ENCODE data around the gene MRPL32. TPM values are rescaled to one million over a fixed set of nuclear protein-coding genes. Genes with fewer than 3 reads are reported as not detected.

MRPL32 gene
- polyA plus RNA-seq, 1 donor from 2014 or later = 44.2 TPM

DNA sequence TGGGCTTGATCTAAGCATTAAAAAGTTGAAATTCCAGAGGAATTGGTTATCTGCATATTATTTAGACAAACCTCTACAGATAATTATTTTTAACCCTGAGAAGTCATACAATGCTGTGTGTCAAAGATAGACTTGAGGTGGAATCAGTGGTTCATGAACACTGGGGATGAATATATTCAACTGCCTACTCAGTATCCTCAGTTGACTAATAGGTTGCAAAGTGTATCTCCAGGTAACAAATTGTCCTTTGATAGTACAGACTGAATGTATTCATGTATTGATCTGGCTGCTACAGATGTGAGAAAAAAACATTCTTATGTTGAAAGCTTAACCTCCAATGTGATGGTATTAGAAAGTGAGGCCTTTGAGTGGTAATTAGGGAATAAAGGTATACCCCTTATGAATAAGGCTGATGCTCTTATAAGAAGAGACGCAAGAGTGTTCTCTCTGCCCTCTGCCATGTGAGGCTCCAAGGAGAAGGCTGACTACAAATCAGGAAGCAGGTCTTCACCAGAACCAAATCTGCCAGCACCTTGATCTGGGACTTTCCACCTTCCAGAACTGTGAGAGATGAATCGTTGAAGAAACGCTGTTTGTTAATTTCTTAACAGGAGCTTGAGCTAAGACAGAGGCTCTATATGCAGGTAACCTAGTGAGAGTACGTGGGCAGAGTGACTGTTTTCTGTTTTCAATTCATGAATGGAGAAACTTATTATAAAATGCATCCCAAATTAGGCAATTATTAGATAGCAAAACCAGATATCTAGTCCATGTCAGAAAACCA is 7.5 kb downstream of the MRPL32 start:
- H3K36me3 Mint-ChIP-seq = peaks cover 2% of the 10 kb centered on the region
- H3K4me1 Mint-ChIP-seq = peaks cover 0 to 14% (median 7%) of the 10 kb centered on the region in 3 donors
- H3K4me3 Mint-ChIP-seq = no peak overlapping the region
- H3K27me3 Mint-ChIP-seq = no peaks in the 10 kb centered on the region
- no peaks in the 10 kb centered on the region for H3K9me3 Mint-ChIP-seq
- H3K27ac Mint-ChIP-seq = peak overlapping the region in 1 of 3 donors; percentile 85

DNA sequence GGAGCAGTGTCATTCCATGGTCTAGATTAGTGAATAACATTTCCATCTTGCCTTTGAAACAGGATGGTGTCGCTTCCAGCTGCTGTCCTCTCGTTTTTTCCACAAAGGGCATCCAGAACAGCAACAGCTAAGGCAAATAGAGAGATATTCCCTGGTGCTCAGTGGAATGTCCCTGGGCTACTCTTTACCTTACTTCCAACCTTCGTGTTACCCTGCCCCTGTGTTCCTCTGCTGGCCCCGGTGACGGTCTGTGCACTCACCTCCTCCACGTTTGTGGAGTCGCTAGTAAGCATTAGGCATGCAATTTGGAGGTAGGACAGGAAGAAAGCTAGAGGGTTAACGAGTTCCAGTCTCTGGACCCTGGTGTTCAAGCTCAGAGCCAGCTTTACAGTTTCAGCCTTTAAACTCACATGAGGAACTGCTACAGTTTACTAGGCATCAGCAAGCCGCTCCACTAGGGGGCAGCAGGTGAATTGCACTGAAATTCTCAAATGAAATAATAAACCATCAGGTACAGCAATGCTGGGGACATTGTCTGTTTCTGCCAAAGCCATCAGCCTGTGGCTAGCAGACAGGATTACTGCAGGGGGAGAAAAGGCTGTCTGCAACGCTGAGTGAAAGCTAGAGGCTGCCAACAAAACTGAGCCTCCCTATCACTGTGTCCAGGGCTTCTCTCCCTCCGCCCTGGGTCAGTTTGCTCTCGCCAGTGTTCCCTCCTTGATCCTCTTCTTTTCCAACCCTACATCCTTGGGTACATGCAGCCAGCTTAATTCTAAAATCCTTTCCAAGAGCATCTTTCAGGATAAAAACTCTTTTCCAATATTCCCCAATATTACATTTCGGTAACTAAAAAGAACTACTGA is 9.0 kb downstream of the MRPL32 start:
- Mint-ChIP-seq H3K4me1 (peaks cover 0 to 9% (median 4%) of the 10 kb centered on the region in 3 donors), H3K27me3 (no peaks in the 10 kb centered on the region), H3K4me3 (no peak overlapping the region), H3K36me3 (peaks cover 2% of the 10 kb centered on the region), H3K27ac (peak overlapping the region in 1 of 3 donors; percentile 60), H3K9me3 (no peaks in the 10 kb centered on the region)

DNA sequence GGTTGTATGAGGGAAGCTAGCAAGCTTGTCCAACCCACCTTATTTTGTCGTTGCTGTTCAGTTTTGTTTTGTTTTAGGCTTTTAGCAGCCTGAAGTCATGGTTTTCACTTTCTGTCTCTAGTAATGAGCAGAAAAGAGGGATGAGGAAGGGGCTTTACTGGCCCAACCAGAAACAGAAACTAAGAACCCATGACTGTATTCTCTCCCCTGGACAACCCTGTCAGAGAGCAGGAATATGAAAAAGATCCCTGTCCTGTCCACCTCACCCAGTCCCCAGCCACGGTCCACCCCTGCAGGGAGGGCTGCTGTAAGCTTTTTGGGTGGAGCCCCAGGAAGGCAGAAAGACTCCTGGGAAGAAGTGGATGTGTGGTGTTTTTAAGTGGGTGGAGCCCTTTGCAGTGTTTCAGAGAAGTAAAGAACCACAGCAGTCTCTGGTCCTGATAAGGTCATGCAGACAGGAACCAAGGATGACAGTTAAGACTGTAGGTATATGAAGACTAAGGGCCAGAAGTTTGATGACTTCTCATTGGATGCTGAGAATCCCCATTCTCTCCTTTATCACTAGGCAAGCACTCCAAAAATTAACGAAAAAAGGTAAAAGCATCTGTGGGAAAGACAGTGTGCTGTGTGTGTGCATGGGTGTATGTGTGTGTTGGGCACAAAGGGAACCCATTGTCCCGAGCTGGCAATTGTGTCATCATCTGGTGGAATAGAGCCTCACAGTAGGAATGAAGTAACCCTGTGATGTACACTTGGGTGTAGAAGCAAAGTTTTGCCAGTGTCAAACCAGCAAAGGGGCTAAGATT is 13.8 kb downstream of the MRPL32 start:
- Mint-ChIP-seq H3K9me3 (no peaks in the 10 kb centered on the region), H3K4me3 (peak overlapping the region in 1 of 4 donors; percentile 55), H3K27ac (no peak overlapping the region)

DNA sequence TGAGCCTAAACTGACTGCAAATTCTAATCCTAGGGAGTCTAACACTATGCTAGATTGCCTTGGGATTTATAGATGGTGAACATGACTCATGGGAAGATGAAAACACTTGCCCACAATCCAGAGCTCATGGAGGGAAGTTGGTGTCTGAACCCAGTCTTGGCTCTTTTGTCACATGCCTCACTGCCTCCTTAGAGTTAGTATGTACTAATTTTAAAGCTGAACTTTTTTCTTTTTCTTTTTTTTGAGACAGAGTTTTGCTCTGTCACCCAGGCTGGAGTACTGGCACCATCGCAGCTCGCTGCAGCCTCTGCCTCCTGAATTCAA is 14.4 kb downstream of the MRPL32 start:
- Mint-ChIP-seq H3K27ac (no peak overlapping the region), H3K4me3 (no peak overlapping the region), H3K4me1 (peaks cover 0 to 6% (median 0%) of the 10 kb centered on the region in 3 donors), H3K9me3 (no peaks in the 10 kb centered on the region), H3K36me3 (peaks cover 2% of the 10 kb centered on the region), H3K27me3 (no peaks in the 10 kb centered on the region)

More for the DNA sequence above, 13.8 kb downstream of the MRPL32 start:
- Mint-ChIP-seq H3K27me3 (no peaks in the 10 kb centered on the region), H3K36me3 (peaks cover 2% of the 10 kb centered on the region), H3K4me1 (peaks cover 0 to 6% (median 0%) of the 10 kb centered on the region in 3 donors)

DNA sequence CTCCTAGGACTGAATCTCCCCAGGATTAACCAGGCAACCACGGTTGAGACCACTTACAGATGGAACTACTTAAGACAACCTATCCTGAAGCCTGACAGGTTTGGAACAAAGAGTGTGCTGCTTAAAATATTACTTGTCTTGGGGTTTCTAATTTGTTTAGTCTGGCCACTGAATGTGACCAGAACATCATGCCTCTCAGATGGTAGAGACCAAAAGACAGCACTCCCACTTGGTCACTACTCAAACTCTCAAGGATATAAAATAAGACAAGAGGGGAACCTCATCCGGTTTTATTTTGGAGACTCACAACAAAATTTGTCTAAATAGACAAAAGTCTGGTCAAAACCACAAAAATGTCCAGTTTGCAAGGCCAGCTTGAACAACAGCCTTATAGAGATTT is 15.3 kb downstream of the MRPL32 start:
- no peak overlapping the region for H3K27ac Mint-ChIP-seq
- peaks cover 0 to 6% (median 0%) of the 10 kb centered on the region in 3 donors for H3K4me1 Mint-ChIP-seq
- H3K4me3 Mint-ChIP-seq = no peak overlapping the region
- no peaks in the 10 kb centered on the region for H3K9me3 Mint-ChIP-seq
- peaks cover 3% of the 10 kb centered on the region for H3K27me3 Mint-ChIP-seq
- H3K36me3 Mint-ChIP-seq = peaks cover 2% of the 10 kb centered on the region

DNA sequence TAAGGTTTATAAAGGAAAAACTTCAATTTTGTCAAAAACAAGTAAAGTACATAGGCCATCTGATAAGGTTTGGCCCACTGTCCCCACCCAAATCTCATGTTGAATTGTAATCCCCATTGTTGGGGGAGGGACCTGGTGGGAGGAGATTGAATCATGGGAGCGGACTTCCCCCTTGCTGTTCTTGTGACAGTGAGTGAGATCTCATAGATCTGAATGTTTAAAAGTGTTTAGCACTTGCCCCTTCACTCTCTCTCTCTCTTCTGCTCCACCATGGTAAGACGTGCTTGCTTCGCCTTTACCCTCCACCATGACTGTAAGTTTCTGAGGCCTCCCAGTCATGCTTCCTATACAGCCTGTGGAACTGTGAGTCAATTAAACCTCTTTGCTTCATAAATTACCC is 18.2 kb downstream of the MRPL32 start:
- Mint-ChIP-seq H3K4me3 (no peak overlapping the region), H3K4me1 (peaks cover 0 to 6% (median 0%) of the 10 kb centered on the region in 3 donors), H3K27ac (no peak overlapping the region), H3K36me3 (no peaks in the 10 kb centered on the region), H3K27me3 (peaks cover 3% of the 10 kb centered on the region), H3K9me3 (peaks cover 0 to 6% (median 0%) of the 10 kb centered on the region in 3 donors)

DNA sequence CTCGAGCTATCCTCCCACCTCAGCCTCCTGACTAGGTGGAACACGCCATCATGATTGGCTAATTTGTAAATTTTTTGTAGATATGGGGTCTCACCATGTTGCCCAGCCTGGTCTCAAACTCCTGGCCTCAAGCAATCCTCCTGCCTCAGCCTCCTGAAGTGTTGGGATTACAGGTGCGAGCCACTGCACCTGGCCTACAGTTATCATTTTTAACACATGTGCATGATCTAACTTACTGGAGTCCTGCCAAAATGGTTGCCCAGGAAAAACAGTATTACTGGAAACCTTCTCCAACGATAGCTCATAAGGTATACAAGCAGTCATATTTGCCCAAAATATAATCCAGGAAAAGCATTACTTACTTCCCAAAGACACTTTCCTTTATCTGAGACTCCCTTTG is 20.2 kb downstream of the MRPL32 start:
- no peak overlapping the region for H3K4me3 Mint-ChIP-seq
- no peaks in the 10 kb centered on the region for H3K4me1 Mint-ChIP-seq
- peaks cover 3 to 9% (median 4%) of the 10 kb centered on the region in 3 donors for H3K9me3 Mint-ChIP-seq
- no peaks in the 10 kb centered on the region for H3K36me3 Mint-ChIP-seq
- no peak overlapping the region for H3K27ac Mint-ChIP-seq
- H3K27me3 Mint-ChIP-seq = peaks cover 3% of the 10 kb centered on the region

DNA sequence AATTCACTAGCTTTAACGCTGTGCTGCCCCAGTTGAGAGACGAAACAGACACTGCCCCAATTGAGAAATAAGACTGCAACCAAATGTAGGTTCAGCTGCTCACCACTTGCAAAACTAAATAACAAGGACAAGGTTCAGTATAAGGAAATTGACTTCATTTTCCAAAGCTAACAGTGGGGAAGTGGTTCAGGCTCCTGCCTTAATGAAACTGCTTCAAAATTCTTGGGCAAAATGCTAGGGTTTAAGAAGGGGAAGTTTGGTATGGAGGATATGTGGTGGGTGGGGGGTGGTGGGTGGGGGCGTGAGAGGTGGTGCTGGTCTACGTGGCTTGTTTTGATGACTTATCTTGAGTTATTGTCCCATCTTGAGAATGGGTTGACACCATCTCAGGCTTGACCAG is 21.8 kb downstream of the MRPL32 start:
- peaks cover 3% of the 10 kb centered on the region for H3K27me3 Mint-ChIP-seq
- no peak overlapping the region for H3K27ac Mint-ChIP-seq
- H3K4me1 Mint-ChIP-seq = no peaks in the 10 kb centered on the region
- H3K36me3 Mint-ChIP-seq = no peaks in the 10 kb centered on the region
- peaks cover 3 to 9% (median 4%) of the 10 kb centered on the region in 3 donors for H3K9me3 Mint-ChIP-seq
- no peak overlapping the region for H3K4me3 Mint-ChIP-seq

DNA sequence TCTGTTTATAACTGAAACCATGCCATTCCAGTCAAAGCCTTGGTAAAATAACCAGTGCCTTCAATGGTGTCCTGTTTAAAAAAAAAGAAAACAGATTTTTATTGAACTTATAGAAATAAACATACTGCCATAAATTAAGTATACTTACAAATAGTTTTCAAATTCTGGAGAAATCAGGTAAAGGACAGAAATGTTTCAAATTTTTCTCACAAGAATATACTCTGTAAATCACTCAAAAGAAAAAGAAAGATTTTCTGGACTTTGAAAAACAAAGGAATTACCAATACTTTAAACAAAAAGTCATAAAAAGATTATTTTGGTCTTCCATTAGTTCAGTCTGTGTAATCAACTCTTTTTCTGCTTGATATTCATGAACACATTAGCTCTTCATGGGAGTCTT is 23.9 kb downstream of the MRPL32 start:
- H3K9me3 Mint-ChIP-seq = peaks cover 4 to 9% (median 5%) of the 10 kb centered on the region in 3 donors
- no peak overlapping the region for H3K27ac Mint-ChIP-seq
- H3K4me3 Mint-ChIP-seq = peak overlapping the region in 1 of 4 donors; percentile 17
- peaks cover 11% of the 10 kb centered on the region for H3K27me3 Mint-ChIP-seq
- H3K4me1 Mint-ChIP-seq = no peaks in the 10 kb centered on the region
- H3K36me3 Mint-ChIP-seq = no peaks in the 10 kb centered on the region

DNA sequence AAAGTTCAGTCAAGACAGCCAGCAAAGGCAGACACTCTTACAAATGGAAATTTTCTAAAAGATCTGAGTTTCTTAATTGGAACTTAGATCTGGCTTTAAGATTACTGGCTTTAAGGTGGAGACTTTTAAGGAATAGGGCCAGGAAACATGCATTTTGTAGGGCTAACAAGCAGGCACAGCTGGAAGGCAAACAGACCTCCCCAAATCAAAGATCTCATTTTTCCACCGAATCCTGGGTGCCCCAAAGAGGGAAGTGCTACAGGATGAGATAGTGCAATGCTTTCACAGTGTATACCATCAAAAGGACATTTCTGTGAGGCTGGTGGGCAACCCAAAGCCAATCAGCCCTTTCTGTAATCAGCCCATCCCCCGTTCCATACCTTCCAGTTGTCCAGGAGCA is 27.4 kb downstream of the MRPL32 start:
- H3K4me3 Mint-ChIP-seq = no peak overlapping the region
- H3K4me1 Mint-ChIP-seq = no peaks in the 10 kb centered on the region
- H3K27me3 Mint-ChIP-seq = peaks cover 8% of the 10 kb centered on the region
- peaks cover 4 to 9% (median 5%) of the 10 kb centered on the region in 3 donors for H3K9me3 Mint-ChIP-seq
- no peaks in the 10 kb centered on the region for H3K36me3 Mint-ChIP-seq
- H3K27ac Mint-ChIP-seq = no peak overlapping the region

DNA sequence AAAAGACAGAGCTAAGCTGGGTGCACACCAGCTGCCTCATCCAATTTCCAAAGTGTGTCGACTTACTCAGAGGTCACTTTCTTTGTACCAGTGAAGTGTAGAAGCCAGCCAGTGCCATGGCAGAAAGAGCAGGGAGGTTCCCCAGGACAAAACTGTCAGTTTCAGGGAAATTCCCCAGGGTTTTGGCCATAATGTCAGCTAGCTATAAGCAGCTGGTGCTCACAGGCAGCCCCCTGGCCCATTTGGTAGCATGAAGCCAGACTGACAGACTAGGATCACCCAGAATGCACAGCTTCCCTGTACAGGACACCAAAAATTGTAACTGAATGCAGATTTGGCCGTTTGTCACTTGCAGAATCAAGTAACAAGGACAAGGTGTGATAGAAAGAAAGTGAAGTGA is 28.6 kb downstream of the MRPL32 start:
- Mint-ChIP-seq H3K36me3 (no peaks in the 10 kb centered on the region), H3K27ac (no peak overlapping the region), H3K4me1 (no peaks in the 10 kb centered on the region), H3K4me3 (no peak overlapping the region), H3K27me3 (peaks cover 8% of the 10 kb centered on the region), H3K9me3 (peaks cover 3 to 5% (median 4%) of the 10 kb centered on the region in 3 donors)

DNA sequence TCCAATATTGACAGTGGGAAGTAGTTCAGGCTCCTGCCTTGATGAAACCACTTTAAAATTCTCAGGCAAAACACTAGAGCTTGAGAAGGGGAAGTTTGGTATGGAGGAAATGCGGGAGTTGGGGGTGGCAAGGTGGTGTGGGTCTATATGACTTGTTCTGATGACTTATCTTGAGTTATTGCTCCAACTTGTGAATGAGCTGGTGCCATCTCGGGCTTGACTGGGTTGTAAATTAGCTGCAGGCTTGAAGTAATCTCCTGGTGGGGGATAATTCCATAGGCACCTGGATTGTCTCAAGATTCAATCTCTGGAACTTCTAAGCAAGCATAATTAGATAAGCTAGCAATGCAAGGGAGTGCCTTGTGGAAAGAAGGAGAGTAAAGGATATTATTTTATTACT is 29.0 kb downstream of the MRPL32 start:
- H3K27me3 Mint-ChIP-seq = peaks cover 8% of the 10 kb centered on the region
- H3K9me3 Mint-ChIP-seq = peaks cover 3 to 5% (median 4%) of the 10 kb centered on the region in 3 donors
- H3K36me3 Mint-ChIP-seq = no peaks in the 10 kb centered on the region
- no peak overlapping the region for H3K27ac Mint-ChIP-seq
- H3K4me1 Mint-ChIP-seq = no peaks in the 10 kb centered on the region
- no peak overlapping the region for H3K4me3 Mint-ChIP-seq

DNA sequence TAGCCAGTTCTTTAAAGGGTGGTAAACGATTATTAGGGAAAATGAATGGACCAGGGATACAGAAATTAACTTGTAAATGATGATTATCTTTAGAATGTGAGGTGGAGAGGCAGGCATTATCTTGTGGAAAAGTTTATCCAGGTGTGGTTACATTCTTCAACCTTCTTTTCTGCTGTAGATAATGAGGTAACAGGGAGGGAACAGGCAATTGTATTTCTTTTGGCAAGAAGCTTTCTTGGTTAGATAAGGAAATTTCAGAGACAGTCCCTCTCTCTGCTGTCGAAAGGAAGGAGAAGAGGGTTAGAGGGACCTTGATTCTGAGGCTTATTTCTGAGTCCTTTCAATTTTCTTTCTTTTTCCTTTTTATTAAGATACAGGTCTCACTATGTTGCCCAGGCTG is 32.1 kb downstream of the MRPL32 start:
- Mint-ChIP-seq H3K27ac (no peak overlapping the region), H3K36me3 (no peaks in the 10 kb centered on the region), H3K4me3 (no peak overlapping the region), H3K9me3 (peaks cover 0 to under 1% (median 0%) of the 10 kb centered on the region in 3 donors), H3K27me3 (peaks cover 7% of the 10 kb centered on the region), H3K4me1 (no peaks in the 10 kb centered on the region)

DNA sequence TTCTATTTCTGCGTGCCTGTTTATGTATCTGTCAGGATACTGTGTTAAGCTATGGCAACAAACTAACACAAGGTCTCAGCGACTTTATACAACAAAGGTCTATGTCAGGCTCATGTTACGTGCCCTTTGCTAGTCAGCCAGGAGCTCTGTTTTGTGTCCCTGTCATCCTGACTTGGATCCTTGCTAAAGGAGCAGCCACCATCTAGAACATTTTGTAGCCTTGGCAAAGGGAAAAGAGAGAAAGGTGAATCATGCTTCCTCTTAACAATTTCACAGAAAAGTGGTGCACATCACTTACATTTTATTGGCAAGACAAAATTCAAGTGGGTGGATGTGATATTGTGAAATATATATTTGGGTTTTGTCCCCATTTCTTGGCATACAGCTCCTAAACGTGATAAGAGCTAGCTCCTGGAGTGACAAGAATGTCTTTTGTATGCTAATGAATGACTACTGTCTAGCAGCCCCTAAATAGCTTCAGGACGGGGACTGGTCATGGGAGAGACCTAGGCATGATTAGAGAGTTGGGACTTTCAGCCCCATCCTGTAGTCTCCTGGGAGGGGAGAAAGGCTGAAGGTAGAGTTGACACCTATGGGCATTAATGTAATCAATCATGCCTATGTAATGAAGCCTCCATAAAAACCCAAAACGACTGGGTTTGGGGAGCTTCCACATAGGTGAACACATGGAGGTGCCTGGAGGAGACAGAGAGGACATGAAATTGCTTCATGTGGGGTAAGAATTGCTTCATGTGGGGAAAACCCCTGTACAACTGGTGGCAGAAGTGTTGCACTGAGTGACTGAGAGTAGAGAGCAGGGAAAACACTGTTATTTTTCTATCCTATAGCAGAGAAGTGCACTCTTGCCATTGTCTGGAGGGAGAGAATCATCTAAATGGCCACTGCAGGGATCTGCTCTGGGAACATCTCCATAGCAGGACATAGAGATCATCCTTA is 33.0 kb downstream of the MRPL32 start:
- H3K36me3 Mint-ChIP-seq = no peaks in the 10 kb centered on the region
- H3K4me3 Mint-ChIP-seq = no peak overlapping the region
- H3K27ac Mint-ChIP-seq = no peak overlapping the region
- H3K27me3 Mint-ChIP-seq = no peaks in the 10 kb centered on the region
- no peaks in the 10 kb centered on the region for H3K9me3 Mint-ChIP-seq
- H3K4me1 Mint-ChIP-seq = no peaks in the 10 kb centered on the region

All from IgD-negative memory B cell (primary cell).